ENCODE results near the gene PANK4. TPM values are rescaled to one million over a fixed set of nuclear protein-coding genes. Genes with fewer than 3 reads are reported as not detected.

PANK4 gene
- total and polyA plus RNA-seq, 3 experiments from 2014 or later, result 25.0 to 46.3 (median 40.3) TPM

GRCh38 chr1:2561898-2562895, 35.8 kb upstream of the PANK4 start:
- H3K36me3 ChIP-seq (ENCODE audit: insufficient read depth, low read length), result no peaks in the 10 kb centered on the region
- H3K4me1 ChIP-seq (ENCODE audit: insufficient read depth, low read length), result peaks cover 16% of the 10 kb centered on the region
- no peak overlapping the region for H3K4me3 ChIP-seq (ENCODE audit: low read length)
- peaks cover 8 to 36% (median 12%) of the 10 kb centered on the region in 3 donors for H3K4me1 Mint-ChIP-seq
- H3K27ac Mint-ChIP-seq, result peak overlapping the region in 2 of 8 donors; percentile 45 to 50
- peaks cover 0 to 51% (median 0%) of the 10 kb centered on the region in 3 donors for H3K36me3 Mint-ChIP-seq
- ChIA-PET CTCF (interaction anchor here (0.9 to 3.1 kb wide), 5 partner anchors 12 to 38 kb away, joined by 4 to 18 read pairs (median 6); partner anchors contain the start of gene PRXL2B), POLR2A (interaction anchor here (1.0 to 1.5 kb wide), 3 partner anchors 18 to 24 kb away, joined by 3 to 5 read pairs (median 4); partner anchors contain the start of gene PRXL2B)
- no peaks in the 10 kb centered on the region for H3K27me3 ChIP-seq (ENCODE audit: insufficient read depth, low read length, poor library complexity, severe bottlenecking)
- H3K9me3 Mint-ChIP-seq, result no peaks in the 10 kb centered on the region
- H3K27me3 Mint-ChIP-seq, result peaks cover 0 to 2% of the 10 kb centered on the region in 2 donors
- no peaks in the 10 kb centered on the region for H3K9me3 ChIP-seq (ENCODE audit: low read length)
- no peak overlapping the region for H3K27ac ChIP-seq (ENCODE audit: low read depth, low read length)
- no peak for DNase-seq
- H3K4me3 Mint-ChIP-seq, result no peak overlapping the region

GRCh38 chr1:2561446-2561845, 35.0 kb upstream of the PANK4 start:
- Mint-ChIP-seq H3K27ac (peak overlapping the region in 6 of 8 donors; percentile 41 to 79 (median 62)), H3K27me3 (peaks cover 0 to 2% of the 10 kb centered on the region in 2 donors), H3K4me1 (peaks cover 10 to 40% (median 15%) of the 10 kb centered on the region in 3 donors), H3K9me3 (no peaks in the 10 kb centered on the region), H3K4me3 (peak overlapping the region in 2 of 7 donors; percentile 35 to 67), H3K36me3 (peaks cover 0 to 55% (median 0%) of the 10 kb centered on the region in 3 donors)
- no peaks in the 10 kb centered on the region for H3K27me3 ChIP-seq (ENCODE audit: insufficient read depth, low read length, poor library complexity, severe bottlenecking)
- CTCF ChIA-PET, result interaction anchor here (0.9 to 3.1 kb wide), 6 partner anchors 12 to 146 kb away, joined by 4 to 18 read pairs (median 6); partner anchors contain the start of gene PRXL2B
- H3K4me3 ChIP-seq (ENCODE audit: low read length), result no peak overlapping the region
- H3K9me3 ChIP-seq (ENCODE audit: low read length), result no peaks in the 10 kb centered on the region
- no peak overlapping the region for H3K27ac ChIP-seq (ENCODE audit: low read depth, low read length)
- DNase-seq, result no peak
- POLR2A ChIA-PET, result interaction anchor here (1.0 kb wide), 2 partner anchors 19 to 25 kb away, joined by 3 to 4 read pairs; partner anchors contain the start of gene PRXL2B
- peaks cover 19% of the 10 kb centered on the region for H3K4me1 ChIP-seq (ENCODE audit: insufficient read depth, low read length)
- no peaks in the 10 kb centered on the region for H3K36me3 ChIP-seq (ENCODE audit: insufficient read depth, low read length)

- POLR2A ChIA-PET, result interaction anchor here (1.0 to 1.2 kb wide), 2 partner anchors 20 to 34 kb away, joined by 3 read pairs; partner anchors contain the start of gene PANK4
- peak overlapping the region in 3 of 8 donors; percentile 45 to 51 (median 50) for H3K27ac Mint-ChIP-seq
- peaks cover 0 to 2% of the 10 kb centered on the region in 2 donors for H3K27me3 Mint-ChIP-seq
Observed at GRCh38 chr1:2560299-2561073, 34.1 kb upstream of the PANK4 start.

GRCh38 chr1:2559509-2560298, 33.3 kb upstream of the PANK4 start:
- H3K4me3 ChIP-seq (ENCODE audit: low read length), result no peak overlapping the region
- H3K27ac Mint-ChIP-seq, result peak overlapping the region in 1 of 8 donors; percentile 59

More at GRCh38 chr1:2560299-2561073, 34.1 kb upstream of the PANK4 start:
- H3K27me3 ChIP-seq (ENCODE audit: insufficient read depth, low read length, poor library complexity, severe bottlenecking), result no peaks in the 10 kb centered on the region
- no peaks in the 10 kb centered on the region for H3K36me3 ChIP-seq (ENCODE audit: insufficient read depth, low read length)
- H3K36me3 Mint-ChIP-seq, result peaks cover 0 to 61% (median 0%) of the 10 kb centered on the region in 3 donors
- no peak overlapping the region for H3K4me3 ChIP-seq (ENCODE audit: low read length)
- CTCF ChIA-PET, result interaction anchor here (1.5 to 3.1 kb wide), 3 partner anchors 17 to 145 kb away, joined by 7 to 18 read pairs (median 11); partner anchors contain the start of gene PRXL2B
- no peaks in the 10 kb centered on the region for H3K9me3 Mint-ChIP-seq
- DNase-seq, result no peak
- H3K9me3 ChIP-seq (ENCODE audit: low read length), result no peaks in the 10 kb centered on the region
- no peak overlapping the region for H3K4me3 Mint-ChIP-seq
- H3K4me1 Mint-ChIP-seq, result peaks cover 19 to 49% (median 21%) of the 10 kb centered on the region in 3 donors
- no peak overlapping the region for H3K27ac ChIP-seq (ENCODE audit: low read depth, low read length)
- peaks cover 24% of the 10 kb centered on the region for H3K4me1 ChIP-seq (ENCODE audit: insufficient read depth, low read length)

GRCh38 chr1:2558861-2559260, 32.5 kb upstream of the PANK4 start:
- ChIA-PET POLR2A (no interaction called here), CTCF (interaction anchor here (0.8 kb wide), 1 partner anchor 10 kb away, joined by 3 read pairs; no protein-coding TSS in a partner anchor)
- no peaks in the 10 kb centered on the region for H3K27me3 ChIP-seq (ENCODE audit: insufficient read depth, low read length, poor library complexity, severe bottlenecking)
- H3K4me1 ChIP-seq (ENCODE audit: insufficient read depth, low read length), result peaks cover 35% of the 10 kb centered on the region
- Mint-ChIP-seq H3K36me3 (peaks cover 0 to 60% (median 0%) of the 10 kb centered on the region in 3 donors), H3K27me3 (peaks cover 0 to 2% of the 10 kb centered on the region in 2 donors), H3K4me3 (peak overlapping the region; percentile 17 to 70 (median 61)), H3K9me3 (no peaks in the 10 kb centered on the region), H3K27ac (peak overlapping the region in 5 of 8 donors; percentile 30 to 92 (median 84)), H3K4me1 (peaks cover 30 to 62% (median 30%) of the 10 kb centered on the region in 3 donors)
- no peaks in the 10 kb centered on the region for H3K9me3 ChIP-seq (ENCODE audit: low read length)
- H3K4me3 ChIP-seq (ENCODE audit: low read length), result no peak overlapping the region
- no peak overlapping the region for H3K27ac ChIP-seq (ENCODE audit: low read depth, low read length)
- DNase-seq, result no peak
- H3K36me3 ChIP-seq (ENCODE audit: insufficient read depth, low read length), result no peaks in the 10 kb centered on the region

More at GRCh38 chr1:2559509-2560298, 33.3 kb upstream of the PANK4 start:
- no peaks in the 10 kb centered on the region for H3K9me3 Mint-ChIP-seq
- peaks cover 0 to 61% (median 0%) of the 10 kb centered on the region in 3 donors for H3K36me3 Mint-ChIP-seq
- H3K4me1 Mint-ChIP-seq, result peaks cover 26 to 53% (median 28%) of the 10 kb centered on the region in 3 donors
- Histone ChIP-seq H3K27ac (ENCODE audit: low read depth, low read length) (no peak overlapping the region), H3K36me3 (ENCODE audit: insufficient read depth, low read length) (no peaks in the 10 kb centered on the region), H3K27me3 (ENCODE audit: insufficient read depth, low read length, poor library complexity, severe bottlenecking) (no peaks in the 10 kb centered on the region), H3K4me1 (ENCODE audit: insufficient read depth, low read length) (peaks cover 32% of the 10 kb centered on the region), H3K9me3 (ENCODE audit: low read length) (no peaks in the 10 kb centered on the region)
- ChIA-PET POLR2A (interaction anchor here (1.2 kb wide), 1 partner anchor 34 kb away, joined by 3 read pairs; the partner anchor contains the start of gene PANK4), CTCF (interaction anchor here (3.1 kb wide), 1 partner anchor 18 kb away, joined by 11 read pairs; no protein-coding TSS in a partner anchor)
- H3K4me3 Mint-ChIP-seq, result peak overlapping the region in 1 of 7 donors; percentile 12
- no peak for DNase-seq
- H3K27me3 Mint-ChIP-seq, result peaks cover 0 to 2% of the 10 kb centered on the region in 2 donors

GRCh38 chr1:2558420-2558819, 32.0 kb upstream of the PANK4 start:
- POLR2A ChIA-PET, result no interaction called here
- H3K27ac Mint-ChIP-seq, result peak overlapping the region in 5 of 8 donors; percentile 30 to 99 (median 92)
- H3K9me3 Mint-ChIP-seq, result no peaks in the 10 kb centered on the region

More at GRCh38 chr1:2558420-2558819, 32.0 kb upstream of the PANK4 start:
- no peak for DNase-seq
- Histone ChIP-seq H3K27ac (ENCODE audit: low read depth, low read length) (no peak overlapping the region), H3K27me3 (ENCODE audit: insufficient read depth, low read length, poor library complexity, severe bottlenecking) (no peaks in the 10 kb centered on the region), H3K4me3 (ENCODE audit: low read length) (no peak overlapping the region), H3K4me1 (ENCODE audit: insufficient read depth, low read length) (peaks cover 35% of the 10 kb centered on the region), H3K9me3 (ENCODE audit: low read length) (no peaks in the 10 kb centered on the region), H3K36me3 (ENCODE audit: insufficient read depth, low read length) (no peaks in the 10 kb centered on the region)
- Mint-ChIP-seq H3K27me3 (peaks cover 0 to 2% of the 10 kb centered on the region in 2 donors), H3K4me3 (peak overlapping the region; percentile 19 to 99 (median 78)), H3K36me3 (peaks cover 0 to 55% (median 0%) of the 10 kb centered on the region in 3 donors), H3K4me1 (peaks cover 30 to 61% (median 30%) of the 10 kb centered on the region in 3 donors)
- CTCF ChIA-PET, result interaction anchor here (0.8 kb wide), 1 partner anchor 10 kb away, joined by 3 read pairs; no protein-coding TSS in a partner anchor

Data from CD8-positive, alpha-beta memory T cell (primary cell).